Occipital lobe (tissue), 2 donors: ENCODE results near the gene CSRP3. TPM values are rescaled to one million over a fixed set of nuclear protein-coding genes. Genes with fewer than 3 reads are reported as not detected.

Source experiments
- DNase-seq: peaks from one replicate; lab custom pipeline; 2025; lab: John Stamatoyannopoulos, UW
- total RNA-seq: library from RNA; depleted of rRNA; stranded (reverse); fragments of >200 nt; gene quantifications from one replicate; pipeline ENCODE4 v1.2.3, GENCODE V29; 2014

CSRP3 gene
- total RNA-seq, 1 donor from 2014 or later, result 0.31 TPM

DNA sequence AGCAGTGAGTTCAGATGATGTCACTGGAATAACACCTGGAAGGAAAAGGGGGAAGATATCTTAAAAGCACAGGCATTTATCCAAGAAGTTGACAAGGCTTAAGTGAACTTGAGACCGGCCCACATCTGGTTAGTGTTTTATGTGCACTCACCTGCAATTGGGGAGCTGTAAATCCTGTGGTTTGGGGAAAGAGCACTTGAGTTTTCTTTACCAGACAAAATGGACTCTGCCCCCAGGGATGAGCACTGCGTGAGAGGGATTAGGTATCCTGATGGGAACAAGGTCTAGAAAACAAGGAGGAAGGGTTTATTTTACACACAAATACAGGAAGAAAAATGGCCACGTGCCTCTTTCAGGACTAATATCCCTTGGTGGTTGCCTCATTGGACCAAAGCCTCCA lies 23.8 kb upstream of the CSRP3 start:
- DNase-seq, result no peak

- no peak for DNase-seq
Measured at GRCh38 chr11:19225123-19225522, 23.3 kb upstream of the CSRP3 start.

GRCh38 chr11:19220903-19221724 lies 19.3 kb upstream of the CSRP3 start:
- no peak for DNase-seq

DNA sequence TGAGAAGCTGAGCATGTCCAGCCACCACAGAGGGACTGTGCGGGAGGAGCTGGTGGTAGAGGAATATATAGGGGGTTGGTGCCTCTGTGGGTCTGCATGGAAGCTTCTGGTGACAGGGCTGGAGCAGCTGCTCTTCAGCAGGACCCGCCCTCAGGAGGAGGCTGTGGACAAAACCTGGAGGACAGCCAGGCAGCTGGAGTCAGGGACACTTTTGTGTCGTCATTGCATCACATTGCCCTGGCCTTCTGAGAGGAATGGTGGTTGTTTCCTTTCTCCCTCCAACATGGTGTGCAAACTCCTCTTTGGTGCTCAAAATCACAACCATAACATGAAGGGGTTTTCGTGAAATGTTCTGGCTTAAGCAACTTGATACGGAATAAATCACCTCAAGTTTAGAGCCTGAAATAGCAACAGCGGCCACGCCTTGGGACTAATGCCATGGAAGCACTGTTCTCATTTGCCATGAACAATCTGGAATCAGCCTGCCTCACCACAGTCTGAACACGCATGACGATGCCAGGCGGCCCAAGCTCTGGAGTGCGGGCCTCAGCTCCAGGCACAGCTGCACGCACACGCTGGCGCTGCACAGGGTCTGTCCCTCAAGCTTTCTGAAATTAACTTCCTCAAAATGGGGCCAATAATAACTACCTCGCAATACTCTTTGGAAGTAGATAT lies 17.1 kb upstream of the CSRP3 start:
- DNase-seq, result no peak

DNA sequence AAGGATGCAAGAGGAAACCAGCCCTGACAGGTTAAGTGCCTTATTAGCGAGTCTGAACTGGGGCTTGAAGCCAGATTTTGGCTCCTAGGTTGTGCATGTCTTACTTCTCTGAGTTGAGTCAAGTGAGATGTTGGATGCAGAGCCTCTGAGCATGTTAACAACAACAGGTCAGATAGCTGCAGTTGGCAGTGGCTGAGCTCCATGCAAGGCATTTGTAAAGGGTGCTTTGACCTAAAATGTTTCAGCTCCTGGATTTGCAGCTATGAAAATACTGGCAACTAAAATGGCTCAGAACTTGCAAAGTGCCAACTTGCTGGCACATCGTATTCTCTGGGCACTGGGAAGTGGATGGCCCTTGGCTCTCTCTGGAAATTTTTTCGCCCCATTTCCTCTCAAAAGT lies 16.4 kb upstream of the CSRP3 start:
- DNase-seq, result no peak

DNA sequence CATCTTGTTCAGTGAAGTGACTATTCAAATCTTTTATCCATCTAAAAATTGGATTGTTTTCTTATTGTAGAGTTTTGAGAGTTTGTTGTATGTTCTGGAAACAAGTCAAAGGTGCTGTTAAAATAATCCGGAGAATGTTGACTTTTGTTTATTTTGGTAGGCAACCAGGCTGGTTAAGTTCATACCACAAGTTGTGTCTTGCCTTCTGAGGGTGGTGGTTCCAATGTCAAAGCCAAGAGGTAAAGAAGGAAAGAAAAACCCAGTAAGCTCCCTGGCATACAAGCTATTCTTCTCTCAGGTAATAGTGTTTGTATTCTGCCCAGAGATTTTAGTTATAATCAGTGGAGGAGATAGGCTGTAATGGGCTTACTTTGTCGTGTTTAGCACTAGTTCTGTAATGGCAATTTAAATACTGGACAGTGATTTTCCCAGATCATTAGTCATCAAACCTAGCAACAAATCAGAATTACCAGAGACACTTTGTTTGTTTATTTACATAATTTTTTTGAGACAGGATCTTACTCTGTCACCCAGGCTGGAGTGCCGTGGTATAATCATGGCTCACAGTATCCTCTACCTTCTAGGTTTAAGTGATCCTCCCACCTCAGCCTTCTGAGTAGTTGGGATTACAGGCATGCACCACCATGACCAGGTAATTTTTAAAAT lies 15.1 kb upstream of the CSRP3 start:
- DNase-seq, result no peak

- no peak for DNase-seq
Measured at GRCh38 chr11:19216021-19216420, 14.2 kb upstream of the CSRP3 start.

GRCh38 chr11:19209617-19210370 lies 8.0 kb upstream of the CSRP3 start:
- DNase-seq, result no peak

DNA sequence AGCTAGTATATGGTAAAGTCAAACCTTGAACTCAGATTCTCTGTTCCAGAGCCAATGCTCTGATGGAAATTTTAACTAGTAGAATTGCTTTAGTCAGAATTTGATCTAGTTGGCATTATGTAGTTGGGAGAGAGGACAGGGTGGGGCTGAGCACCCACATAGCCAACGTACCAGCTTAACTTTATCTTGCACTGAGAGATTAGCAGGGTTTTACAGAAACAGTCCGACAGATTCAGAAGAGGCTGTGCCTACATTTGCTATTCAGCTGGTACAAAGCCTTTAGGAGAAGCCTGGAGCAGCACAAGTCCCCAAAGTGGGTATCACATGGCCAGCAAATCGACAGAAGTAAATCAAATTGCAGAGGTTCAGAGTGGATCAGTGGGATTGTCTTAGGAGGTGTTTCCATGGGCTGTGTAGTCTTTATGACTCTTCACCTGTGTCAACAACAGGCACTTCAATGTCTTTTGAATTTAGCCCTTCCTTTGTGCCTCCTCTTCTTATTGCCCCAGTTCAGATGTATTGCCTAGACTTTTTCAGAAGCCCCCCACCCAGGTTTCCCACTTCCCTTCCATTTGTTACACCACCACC lies 7.3 kb upstream of the CSRP3 start:
- no peak for DNase-seq

- no peak for DNase-seq
Measured at GRCh38 chr11:19208181-19208580, 6.4 kb upstream of the CSRP3 start.

DNA sequence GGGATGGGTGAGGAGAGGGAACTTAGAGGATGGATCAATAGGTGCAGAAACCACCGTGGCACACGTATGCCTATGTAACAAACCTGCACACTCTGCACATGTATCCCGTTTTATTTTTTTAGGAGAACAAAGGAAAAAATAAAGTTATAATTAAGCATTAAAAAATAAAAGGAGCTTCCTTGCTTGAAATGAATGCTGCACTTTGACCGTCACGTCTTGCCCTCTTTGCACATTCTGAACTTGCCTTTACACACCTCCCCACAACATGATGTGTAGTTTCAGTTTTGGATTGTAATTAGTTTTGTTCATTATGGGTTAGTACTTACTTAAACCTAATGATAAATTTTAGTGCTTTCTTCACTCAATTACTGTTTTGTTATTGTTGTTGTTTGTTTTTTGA lies 3.1 kb upstream of the CSRP3 start:
- no peak for DNase-seq

DNA sequence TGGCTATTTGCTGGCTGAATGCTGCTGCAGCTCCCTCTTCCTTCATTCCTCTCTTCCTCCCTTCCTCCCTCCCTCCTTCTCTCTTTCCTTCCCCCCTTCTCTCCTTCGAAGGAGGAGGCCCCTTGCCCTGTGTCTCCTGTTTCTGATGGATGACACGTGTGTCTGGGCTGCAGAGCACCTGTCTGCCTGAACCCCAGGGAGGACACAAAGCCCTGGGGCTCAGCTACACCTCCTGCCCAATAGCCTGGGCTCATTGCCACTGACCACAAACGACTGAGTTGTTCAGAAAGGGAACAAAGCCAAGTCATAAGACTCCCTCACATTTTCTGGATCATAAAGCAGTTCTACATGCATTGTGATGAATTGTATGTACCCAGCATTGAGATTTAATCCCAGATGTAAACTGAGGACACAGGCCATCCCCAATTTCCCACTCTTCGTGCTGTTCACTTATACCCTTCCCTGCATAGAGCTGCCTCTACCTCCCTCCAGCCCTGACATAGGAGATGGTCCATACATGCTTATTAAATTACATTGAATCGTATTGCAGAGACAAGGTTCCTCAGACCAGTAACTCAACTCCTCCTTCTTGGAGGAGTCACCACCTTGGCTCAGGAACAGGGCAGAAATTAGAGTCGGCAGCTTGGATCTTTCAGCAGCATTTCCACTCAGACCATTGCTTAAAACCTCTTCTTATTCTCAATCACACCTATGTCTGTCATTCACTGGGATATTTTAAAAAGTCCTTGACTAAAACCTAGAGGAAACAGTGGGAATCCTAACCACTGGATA lies 1.2 kb downstream of the CSRP3 start:
- DNase-seq, result no peak

DNA sequence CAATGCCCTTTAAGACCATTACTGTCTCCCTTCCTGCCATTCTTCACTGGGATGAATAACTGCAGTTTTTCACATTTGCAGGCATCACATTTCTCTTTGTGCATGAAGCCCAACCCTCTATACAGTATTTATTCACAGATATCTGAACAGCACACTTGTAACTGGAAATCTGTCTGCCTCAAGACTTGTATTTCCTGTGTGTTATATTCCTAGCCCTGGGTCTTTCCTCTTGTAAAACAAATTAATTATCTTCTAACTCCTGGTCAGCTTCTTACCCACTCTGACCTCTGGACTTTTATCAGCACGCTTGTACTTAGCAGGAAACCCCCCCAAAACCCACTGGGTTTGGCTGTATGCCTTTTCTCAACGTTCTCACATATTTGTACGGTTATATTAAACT lies 2.0 kb downstream of the CSRP3 start:
- no peak for DNase-seq

DNA sequence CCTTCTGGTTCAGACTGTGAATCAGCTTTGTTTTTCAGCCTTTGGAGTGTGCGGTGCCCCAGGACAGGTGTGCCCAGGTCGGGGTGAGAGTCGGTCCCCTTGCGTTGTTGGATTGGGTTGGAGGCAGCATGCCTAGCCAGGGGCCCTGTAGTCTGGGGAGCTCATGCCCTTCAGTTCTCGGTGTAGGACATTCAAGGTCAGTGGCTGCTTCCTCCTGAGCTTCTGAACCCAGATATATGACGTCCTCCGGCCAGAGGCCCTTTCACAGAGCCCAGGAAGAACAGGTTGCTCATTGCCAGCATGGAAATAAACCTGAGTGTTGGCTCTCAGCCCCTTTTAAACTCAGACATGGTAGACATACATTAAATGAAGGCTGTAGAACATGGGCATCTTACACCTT lies 2.7 kb downstream of the CSRP3 start:
- DNase-seq, result no peak

GRCh38 chr11:19196432-19196831 lies 5.4 kb downstream of the CSRP3 start:
- no peak for DNase-seq

- DNase-seq, result no peak
Measured at GRCh38 chr11:19194620-19195308, 7.0 kb downstream of the CSRP3 start.

GRCh38 chr11:19193916-19194315 lies 7.9 kb downstream of the CSRP3 start:
- DNase-seq, result no peak

- no peak for DNase-seq
Measured at GRCh38 chr11:19191530-19192169, 10.1 kb downstream of the CSRP3 start.

DNA sequence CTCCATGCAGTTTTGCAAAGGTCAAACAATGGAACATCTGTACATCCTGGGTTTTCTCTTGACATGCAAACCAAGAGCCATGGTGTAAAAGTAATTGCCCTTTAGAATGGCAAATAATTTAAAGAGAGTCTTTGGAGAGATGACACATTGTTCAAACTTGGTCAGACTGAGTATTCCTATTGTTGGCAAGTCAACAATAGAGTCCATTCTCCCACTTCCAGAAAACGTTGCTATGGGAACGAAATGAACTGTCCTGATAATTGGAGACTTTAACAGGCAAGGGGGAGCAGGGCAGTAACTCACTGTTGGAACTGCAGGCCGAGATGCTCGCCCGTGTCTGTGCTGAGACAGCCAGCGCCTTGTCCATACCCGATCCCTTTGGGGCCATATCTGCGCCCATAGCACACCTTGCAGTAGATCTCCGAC lies 13.9 kb downstream of the CSRP3 start:
- DNase-seq, result peak; percentile 7
